ENCODE data around the gene KCNH8. TPM values are rescaled to one million over a fixed set of nuclear protein-coding genes. Genes with fewer than 3 reads are reported as not detected.

Gene KCNH8
- total RNA-seq, 1 donor from 2014 or later: 0.08 TPM

DNA sequence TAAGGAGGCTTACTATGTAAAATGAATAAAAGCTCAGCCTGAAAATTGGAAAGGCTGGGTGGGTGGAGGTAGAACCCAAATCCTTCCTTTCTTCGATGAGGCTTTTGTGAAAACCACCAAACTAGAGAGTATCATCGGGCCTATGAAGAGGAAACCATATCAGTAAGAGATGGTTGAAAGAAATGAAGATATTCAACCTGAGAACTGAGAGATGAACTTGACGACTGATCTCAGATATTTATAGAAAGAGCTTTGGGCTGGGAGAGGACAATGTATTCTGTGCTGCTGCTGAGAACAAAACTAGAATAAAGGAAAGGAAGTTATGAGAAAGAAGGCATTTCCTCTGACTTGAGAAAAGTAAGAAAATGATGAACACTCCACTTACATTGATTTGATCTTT lies 236.6 kb downstream of the KCNH8 start:
- ATAC-seq: no peak

DNA sequence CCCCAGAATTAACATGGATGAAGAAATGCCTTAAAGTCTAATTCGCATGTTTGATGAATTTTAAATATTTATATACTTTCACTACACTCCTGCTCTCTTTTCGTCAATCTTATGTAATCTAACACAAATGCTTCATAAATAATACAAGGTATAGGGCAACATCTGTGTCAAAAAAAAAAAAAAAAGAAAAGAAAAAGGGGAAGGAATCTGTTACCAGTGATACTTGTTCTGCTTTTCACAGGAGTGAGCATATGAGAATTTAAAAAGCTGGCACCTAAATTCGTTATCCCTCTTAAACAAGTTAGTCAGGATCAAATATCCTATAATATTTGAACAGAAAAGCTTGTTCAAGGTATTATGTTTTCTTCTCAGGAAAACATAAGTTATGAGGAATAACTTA lies 243.8 kb downstream of the KCNH8 start:
- ATAC-seq: no peak

DNA sequence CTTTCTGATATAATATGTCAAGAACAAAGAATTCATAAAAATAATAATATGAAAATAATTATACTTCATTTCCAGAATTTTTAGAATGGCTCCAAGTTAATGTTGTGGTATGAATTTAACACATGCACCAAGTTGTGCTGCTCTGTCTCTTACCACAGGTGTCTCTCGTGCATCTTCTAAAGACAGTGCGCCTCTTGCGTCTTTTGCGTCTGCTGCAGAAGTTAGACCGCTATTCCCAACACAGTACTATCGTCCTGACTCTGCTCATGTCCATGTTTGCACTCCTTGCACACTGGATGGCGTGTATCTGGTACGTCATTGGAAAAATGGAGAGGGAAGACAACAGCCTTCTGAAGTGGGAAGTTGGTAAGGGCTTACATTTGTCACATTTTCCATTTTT lies 246.6 kb downstream of the KCNH8 start:
- ATAC-seq: no peak

DNA sequence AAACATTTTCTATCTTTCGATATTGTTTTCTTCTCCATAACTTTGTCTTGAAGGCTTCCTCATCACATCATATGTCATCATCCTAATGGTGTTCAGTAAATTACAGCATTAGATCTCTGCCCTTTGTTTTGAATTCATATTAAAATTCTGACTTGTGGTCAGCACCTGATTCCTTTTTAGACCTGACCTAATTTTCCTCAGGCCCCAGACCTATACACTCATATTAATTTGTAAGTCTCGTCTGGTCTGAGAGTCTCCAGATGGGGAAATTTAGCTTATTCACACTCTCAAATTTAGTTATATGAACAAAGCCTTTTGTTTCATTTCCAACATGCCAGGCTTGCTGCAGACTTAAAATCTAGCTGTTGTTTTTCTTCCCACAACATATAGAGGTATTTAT lies 248.4 kb downstream of the KCNH8 start:
- no peak for ATAC-seq

DNA sequence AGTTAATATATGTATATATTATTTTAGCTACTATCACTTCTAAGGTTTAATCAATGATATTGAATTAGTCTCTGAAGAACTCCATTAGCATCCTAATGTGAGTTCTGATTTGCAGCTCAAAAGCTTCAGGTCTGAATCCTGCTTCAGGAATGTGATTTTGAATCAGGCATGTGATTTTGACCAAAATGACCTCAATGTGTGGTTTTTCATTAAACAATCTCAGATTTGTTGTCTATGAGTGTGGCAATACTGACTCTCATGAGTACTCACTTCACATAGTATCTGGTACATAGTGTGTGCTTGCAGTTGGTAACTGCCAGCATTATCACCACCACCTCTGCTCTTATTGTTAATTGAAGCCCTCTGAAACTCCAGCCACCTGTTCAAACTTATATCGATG lies 251.0 kb downstream of the KCNH8 start:
- no peak for ATAC-seq

DNA sequence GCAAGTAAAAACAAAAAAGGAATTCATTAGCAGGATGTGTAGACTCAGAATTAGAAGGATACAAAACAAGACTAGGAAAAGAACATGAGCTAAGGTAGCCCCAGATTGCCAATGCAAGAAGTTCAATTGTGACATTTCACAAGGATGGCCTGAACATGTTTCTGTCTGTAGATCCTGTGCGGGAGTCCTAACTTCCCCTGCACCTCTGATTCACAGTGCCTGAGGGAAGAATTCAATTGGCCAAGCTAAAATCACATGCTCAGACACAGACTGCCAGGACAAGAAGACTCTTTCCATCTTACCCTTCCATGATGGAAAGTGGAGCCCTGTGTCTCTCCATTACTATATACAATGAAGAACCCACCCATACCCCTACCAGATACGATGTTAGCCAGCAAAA lies 251.5 kb downstream of the KCNH8 start:
- peak; percentile 48 for ATAC-seq

DNA sequence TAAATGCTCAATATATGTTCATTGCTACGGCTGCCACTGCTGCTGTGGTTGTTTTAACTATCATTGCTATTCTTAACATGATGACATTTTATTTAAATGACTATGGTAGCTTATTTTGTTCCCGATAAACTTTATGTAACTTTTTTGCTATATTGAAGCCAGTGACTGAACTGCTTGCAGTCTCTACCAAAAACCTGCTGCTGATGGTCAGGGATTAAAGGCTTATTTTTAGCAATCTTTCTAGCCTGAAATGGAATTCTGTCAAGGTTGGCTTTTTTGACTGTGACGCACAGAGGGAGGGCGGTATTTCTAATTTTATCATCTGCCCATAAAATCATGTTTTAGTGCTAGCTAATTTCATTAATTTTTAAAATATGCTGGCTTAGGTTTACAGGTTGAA lies 271.8 kb downstream of the KCNH8 start:
- no peak for ATAC-seq

DNA sequence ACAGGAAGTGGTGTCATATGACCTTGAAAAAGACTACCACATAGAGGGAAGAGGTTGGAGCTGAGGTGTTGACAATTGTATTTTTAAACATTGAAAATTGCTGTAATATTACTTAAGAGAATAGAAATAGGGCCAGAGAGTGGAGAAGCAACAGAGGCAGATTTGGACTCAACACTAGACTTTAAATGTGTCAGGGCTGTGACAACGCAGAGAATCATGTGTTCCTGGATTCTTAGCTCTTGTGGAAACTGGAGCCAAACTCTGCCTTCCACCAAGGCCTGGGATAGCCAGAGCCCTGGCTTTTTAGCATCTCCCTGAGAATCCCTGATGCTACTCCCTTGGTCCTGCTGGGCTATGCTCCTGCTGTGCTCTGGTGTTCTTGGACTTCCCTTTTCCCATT lies 277.5 kb downstream of the KCNH8 start:
- ATAC-seq: no peak

DNA sequence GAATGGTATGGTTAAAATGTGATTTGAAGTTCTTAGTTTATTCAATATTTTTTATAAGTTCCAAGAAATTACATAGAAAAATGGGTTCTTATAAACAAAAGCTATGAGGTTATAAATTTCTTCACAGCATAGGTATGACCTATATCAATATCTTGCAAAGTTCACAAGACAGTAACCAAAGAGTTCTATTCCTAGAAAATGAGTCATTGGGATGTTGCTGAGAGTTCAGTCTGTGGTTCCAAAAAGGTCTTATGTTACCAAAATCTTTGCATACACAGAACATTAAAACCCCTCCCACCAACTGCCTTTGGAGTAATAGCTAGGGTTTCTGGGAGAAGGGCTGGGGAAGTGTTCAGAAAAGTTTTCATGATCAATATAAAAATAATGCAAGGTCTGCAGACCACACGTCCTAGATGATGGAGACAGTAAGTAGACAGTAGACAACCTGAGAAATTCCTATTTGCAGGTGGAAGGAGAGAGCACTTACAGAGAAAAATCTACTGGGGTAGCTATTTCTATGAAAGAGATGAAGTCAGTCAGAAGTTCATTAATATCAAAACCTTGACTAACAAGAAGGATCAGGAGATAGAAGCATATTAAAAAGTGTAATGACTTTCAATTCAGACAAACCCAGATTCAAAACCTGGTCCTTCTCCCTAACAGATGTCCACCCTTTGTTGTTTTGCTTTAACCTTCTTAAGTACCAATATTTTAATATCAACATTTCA lies 279.3 kb downstream of the KCNH8 start:
- no peak for ATAC-seq

DNA sequence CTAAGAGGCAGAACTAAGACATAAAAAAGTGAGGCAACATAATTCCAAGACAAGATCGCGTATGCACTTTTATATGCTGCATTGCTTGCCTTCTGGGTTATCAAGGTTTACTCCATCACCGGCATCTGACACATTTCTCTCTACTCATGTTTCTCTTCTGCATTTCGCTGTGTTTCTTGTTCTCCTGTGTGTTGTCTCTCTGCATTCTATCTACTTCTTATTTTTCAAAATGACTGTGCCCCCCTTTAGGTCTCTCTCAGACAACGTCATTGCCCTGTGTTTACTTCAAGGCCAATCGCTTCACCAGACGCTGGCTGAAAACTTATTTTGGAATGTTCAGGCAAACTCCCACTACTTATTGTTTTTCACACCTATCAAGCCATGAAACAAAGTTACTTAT lies 280.4 kb downstream of the KCNH8 start:
- ATAC-seq: no peak

DNA sequence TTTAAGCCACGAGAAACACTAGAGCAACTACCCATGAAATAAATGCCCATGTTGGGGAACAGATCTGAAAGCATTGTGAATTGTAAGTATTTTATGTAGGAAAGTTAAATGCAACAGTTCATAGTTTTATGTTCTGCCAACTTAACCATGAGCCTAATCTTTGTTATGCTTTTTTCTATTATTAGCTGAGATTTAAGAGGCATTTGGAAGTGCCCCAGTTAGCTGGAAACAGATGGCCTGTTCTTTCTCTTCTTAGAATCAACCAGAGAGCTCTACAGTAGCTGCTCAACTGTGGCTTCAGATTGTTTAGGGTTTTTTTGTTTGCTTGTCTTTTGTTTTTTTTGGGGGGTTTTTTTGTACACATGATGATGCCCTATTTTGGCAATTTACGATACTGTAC lies 284.4 kb downstream of the KCNH8 start:
- ATAC-seq: no peak

DNA sequence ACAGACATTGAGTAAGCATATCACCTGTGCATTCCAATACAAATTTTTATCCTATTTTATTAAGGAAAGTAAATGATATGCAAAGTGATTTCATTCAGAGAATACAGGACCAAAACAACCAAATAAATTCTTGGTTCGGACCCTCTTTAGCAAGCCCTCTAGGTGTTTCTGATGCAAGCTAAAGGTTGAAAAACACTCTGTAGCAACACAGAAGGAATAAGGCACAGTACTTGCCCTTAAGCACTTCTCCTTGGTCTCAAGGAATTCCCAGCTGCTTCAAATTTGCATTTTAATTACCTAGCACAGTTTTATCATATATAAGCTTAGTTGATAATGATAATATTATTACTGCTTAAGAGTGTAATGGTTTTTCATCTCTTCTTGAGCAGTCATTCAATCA lies 288.4 kb downstream of the KCNH8 start:
- ATAC-seq: no peak

DNA sequence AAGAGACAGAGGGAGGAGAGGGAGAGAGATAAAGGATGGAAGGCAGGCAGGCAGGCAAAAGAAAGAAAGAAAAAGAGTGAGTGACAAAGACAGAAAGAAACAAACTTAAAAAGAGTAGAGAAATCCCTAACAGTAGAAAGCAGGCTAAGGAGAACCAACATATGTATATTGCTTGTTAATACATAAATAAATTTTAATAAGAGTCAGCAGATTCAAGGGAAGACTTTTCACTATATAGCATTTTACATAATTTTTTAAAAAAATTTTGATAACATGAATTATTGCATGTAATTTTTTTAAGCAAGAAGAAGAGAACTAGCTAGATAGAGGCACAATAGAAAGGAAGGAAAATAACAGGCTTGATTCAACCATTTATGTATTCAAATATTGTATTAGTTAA lies 291.6 kb downstream of the KCNH8 start:
- ATAC-seq: no peak

DNA sequence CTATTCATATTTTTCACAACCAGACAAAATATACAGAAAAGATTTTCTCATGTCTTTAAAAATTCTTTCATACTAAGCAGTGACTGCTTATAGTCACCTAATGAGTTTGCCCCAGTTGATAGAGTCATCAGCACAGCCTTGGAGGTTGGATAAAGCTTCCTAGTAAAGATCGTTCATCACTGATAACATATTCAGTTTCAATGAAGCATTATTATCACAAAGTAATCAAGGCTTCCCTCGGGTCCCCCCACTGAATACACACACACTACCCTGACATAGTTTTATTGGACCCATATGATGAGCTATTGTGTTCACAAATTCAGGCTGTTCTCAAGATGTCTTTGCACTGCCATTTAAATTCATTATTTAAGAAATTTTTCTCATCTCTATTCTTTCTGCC lies 297.8 kb downstream of the KCNH8 start:
- no peak for ATAC-seq

DNA sequence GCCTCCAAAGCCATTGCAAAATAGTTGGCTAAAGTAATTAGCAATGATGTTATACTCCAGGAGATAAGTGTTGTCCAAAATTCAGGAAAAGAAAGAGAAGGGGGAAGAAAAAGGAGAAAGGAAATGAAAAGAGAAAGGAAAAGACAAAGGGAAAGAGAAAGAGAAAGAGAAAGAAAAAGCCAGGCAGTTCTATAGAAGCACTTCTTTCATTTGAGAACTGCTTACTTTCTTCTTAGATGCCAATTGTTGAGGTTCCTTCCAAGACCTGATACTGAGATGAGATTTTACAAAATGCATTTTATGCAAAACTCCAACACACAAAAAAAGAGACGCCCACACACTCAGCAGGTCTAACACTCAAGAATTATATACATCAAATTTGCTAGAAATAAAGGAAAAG lies 298.4 kb downstream of the KCNH8 start:
- ATAC-seq: no peak

DNA sequence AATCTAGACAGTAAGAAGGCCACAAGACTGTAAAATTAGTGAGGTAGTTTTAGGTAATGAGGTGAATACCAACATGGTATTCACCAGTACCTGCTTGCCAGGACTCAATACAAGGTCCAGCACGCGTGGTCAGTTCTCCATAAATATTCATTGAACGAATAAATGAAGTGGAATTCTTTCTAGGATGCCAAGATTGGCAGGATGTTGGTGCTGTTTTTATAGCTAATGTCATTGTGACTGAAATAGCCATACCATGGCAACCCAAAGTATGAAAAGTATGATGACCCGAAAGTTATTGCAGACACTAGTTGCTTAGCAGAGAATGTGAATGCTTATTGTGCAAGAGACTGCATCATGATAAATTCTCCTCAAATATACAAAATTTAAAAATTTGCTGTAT lies 307.2 kb downstream of the KCNH8 start:
- ATAC-seq: no peak

DNA sequence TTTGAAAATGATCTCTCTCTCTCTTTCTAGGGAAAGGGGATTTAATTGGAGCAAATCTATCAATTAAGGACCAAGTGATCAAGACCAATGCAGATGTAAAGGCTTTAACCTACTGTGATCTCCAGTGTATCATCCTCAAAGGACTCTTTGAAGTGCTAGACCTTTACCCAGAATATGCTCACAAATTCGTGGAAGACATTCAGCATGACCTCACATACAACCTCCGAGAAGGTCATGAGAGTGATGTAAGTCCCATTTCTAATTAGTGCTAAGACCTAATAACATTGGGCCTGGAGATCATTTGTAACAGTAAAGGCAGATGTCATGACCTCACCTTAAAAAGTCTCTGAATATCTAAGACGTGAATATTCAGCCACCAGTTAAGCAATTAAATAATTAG lies 308.4 kb downstream of the KCNH8 start:
- ATAC-seq: no peak

DNA sequence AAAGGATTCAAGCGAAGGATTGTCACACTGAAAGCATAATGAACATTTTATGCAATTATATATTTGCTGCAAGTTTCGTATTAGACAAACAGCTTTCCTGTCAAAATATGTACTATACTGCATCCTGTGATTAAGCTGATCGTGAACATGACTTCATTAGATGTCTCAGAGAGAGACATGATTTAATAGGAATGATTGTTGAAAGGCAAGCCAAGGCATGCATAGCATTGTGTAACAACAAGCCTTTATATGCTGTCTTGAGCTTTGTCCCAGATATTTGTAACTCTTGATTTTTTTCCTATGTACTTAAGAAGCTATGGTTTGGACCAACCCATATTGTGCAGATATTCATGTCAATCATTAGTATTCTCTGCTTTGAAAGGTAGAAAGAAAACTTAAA lies 309.1 kb downstream of the KCNH8 start:
- peak; percentile 89 for ATAC-seq

DNA sequence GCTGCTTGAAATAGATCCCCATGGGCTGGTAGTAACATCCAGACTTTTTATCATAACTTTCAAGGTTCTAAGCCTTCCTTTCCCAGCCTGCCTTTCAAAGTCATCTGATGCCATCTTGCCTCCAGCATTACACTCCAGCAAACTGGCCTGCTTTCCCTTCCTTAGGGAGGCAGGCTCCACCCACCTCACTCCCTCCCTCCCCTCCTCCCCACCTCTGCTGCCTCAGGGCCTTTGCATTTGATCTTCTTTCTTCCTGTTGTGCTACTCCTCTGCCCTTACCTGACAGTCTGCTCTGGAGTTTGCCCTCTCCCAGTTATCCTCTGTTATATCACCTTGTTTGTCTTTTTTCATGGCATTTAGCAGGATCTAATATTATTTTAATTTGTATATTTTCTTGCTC lies 319.5 kb downstream of the KCNH8 start:
- ATAC-seq: peak; percentile 13

DNA sequence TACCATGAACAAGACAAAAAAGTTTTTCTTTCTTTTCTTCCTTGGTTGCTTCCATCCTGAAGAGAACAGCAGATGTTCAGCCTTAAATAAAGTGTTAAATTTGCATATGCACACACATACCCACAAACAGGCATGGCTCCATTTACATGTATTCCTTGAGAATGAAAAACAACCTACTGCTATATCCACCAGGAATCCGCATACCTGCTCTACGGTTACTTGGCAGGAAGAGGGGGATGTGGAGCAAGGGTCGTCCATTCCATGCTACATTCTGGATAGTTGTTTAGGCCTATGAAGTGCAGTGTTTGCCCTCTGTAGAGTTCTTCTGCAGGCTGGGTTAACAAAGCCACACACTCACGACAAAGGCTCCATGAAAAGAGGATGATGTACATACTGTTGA lies 322.8 kb downstream of the KCNH8 start:
- ATAC-seq: no peak

DNA sequence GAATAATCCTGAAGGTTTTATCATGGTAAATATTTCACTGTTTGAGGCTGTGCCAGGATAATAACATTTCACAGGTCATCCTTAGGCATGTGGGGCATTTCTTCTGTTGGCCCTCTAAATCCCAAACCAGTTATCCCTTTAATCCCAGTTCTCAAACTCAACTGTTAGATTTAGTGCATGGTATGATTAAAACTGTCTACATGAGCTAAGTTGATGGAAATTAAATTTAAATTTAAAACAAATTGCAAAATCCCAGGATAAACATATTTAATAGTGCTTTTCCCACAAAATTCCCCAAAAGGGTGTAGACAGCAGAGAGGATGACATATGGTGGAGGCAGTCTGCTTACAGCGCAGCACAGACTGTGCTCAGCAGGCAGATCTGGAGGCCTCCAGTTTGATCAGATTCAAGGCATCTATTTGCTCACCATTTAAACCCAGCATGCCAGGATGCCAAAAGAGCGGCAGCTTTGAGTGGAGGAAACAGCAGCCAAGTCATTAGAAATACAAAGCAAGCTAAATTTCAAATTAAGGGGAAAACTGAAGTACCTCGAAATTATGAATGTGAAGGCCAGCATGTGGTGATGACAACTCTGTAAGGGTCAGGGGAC lies 325.8 kb downstream of the KCNH8 start:
- no peak for ATAC-seq

DNA sequence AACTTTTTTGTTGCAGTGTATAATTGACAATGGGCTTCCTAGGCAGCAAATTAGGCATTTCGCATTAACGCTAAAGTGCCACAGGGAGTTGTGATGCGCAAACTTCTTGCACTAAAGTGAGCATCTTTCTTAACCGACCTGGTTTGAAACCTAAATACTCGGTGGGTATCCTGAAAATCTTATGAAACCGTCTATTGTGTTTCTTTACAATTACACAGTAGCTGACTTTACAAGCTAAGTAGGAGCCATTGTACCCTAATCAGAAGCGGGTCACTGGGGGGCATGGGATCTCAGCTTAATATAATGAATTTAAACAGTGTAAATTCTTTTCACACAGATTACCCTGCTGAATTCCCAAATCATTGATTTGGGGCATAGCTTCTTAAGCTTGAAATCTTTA lies 328.0 kb downstream of the KCNH8 start:
- no peak for ATAC-seq

DNA sequence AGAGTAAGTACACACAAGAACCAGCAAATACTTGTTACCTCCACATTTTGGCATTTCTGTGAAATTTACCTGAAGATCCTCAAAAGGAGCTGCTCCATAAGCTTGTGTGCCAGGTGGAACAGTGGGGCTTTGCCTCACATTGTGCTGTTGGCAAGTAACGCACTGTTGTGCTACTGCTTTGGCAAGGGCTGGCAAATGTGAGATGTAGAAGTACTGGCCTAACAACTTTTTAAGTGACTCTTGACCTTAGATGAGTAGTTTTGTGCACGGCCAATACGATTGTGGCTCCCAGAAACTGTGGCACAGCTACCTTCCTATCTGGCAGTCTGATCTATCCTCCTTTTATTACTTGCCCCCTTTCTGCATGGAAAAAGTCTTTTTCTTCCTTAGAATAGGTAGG lies 337.0 kb downstream of the KCNH8 start:
- ATAC-seq: no peak

DNA sequence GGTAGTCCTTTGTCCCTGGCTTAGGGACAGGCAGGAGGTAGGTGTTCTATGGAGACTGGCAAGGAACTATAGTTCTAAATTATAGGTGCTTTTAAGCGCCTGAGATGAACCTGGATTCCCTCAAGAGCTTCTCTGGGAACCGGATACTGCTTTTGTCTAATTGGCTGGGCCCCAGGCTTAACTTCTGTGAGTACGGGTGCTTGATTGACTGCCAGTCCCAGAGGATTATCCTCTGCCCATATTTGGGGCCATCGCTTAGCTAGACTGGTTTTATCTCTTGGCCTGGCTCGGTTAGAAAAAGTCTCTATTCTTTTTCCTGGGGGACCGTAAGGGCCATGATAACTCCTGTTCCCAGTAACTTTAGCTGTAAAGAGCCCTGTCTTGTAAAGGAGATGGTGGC lies 339.1 kb downstream of the KCNH8 start:
- no peak for ATAC-seq

DNA sequence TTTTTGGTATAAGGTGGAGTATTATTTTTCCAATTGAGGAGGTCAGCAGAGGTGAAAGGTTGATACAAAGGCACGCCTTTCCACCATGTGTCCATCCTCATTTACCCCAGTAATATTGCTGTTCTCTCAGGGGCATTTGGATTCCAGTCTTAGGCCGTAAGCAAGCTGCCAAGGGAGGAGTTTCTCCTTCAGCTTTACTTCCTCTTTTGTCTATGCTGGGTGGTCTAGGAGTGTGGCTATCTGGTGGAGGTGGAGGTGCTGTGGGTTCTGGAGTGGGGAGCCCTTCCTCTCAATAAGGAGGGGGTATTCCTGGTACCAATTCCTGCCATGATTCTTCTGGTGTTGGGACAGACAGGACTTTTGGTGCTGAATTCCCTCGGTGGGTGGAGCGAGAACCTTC lies 340.6 kb downstream of the KCNH8 start:
- ATAC-seq: no peak

All from esophagus mucosa (tissue), 1 donor.